ENCODE results near the gene IFT74. TPM values are rescaled to one million over a fixed set of nuclear protein-coding genes. Genes with fewer than 3 reads are reported as not detected.

Gene IFT74
- total and polyA plus RNA-seq, 9 of the 15 experiments (the other 6 are each of a cell fraction or from before 2014, with no cell fraction given) = 6.1 to 13.2 (median 9.3) TPM

- no CpG with 5 or more reads among the region's 2 CpGs for WGBS (ENCODE audit: insufficient coverage, low coverage, missing lambda C conversion rate)
- intact Hi-C loops (cut with micrococcal nuclease) = no loop called here
These were observed 43.0 kb upstream of the IFT74 start for GRCh38 chr9:26913138-26913668.

More at GRCh38 chr9:26913138-26913668, 43.0 kb upstream of the IFT74 start:
- Histone ChIP-seq H3K4me2 (ENCODE audit: insufficient read depth, low read length) (no peak overlapping the region), H3K9me3 (replicated peaks; ENCODE audit: control insufficient read depth, insufficient read depth, low read depth, low read length) (no peaks in the 10 kb centered on the region), H3K27ac (ENCODE audit: extremely low read depth, low read depth, low read length) (no peak overlapping the region), H3K4me3 (no peak overlapping the region), H2AFZ (ENCODE audit: low read depth, low read length) (no peak overlapping the region), H3K36me3 (ENCODE audit: control insufficient read depth, insufficient read depth, low read length) (peaks cover 20% of the 10 kb centered on the region; the same call in 2 of the 3 replicates), H3K79me2 (ENCODE audit: control insufficient read depth, insufficient read depth, low read length) (no peaks in the 10 kb centered on the region), H4K20me1 (replicated peaks; ENCODE audit: control insufficient read depth, insufficient read depth, low read length) (no peaks in the 10 kb centered on the region), H3K9me1 (ENCODE audit: control insufficient read depth, insufficient read depth, low read length) (no peaks in the 10 kb centered on the region), H3K9ac (ENCODE audit: insufficient read depth in 1 of 2, low read depth in 2 of 2, low read length in 2 of 2) (no peak overlapping the region), H3K4me1 (replicated peaks in 1 of 2; ENCODE audit: control insufficient read depth in 2 of 2, insufficient read depth in 2 of 2, low read length in 2 of 2) (no peaks in the 10 kb centered on the region), H3K27me3 (ENCODE audit: control insufficient read depth in 2 of 2, insufficient read depth in 2 of 2, low read length in 2 of 2) (no peaks in the 10 kb centered on the region)
- ATAC-seq (no peak), DNase-seq (ENCODE audit: extremely low read depth in 1 of 4, low spot score in 3 of 4) (no peak), FAIRE-seq (no peak)
- CTCF ChIA-PET (ENCODE audit: low intra/inter-chr PET ratio) = no interaction called here
- TF ChIP-seq ZNF431 (CRISPR knock-in tag; IDR thresholded peaks at IDR 0.05) = no peak
- no peak for TF ChIP-seq U2AF2 (optimal IDR thresholded peaks at IDR 0.05; ENCODE audit: low read depth, low read length)
- no peak for TF ChIP-seq PHF21A (IDR thresholded peaks at IDR 0.05; ENCODE audit: borderline replicate concordance, low read depth)
- TF ChIP-seq POLR2AphosphoS5 (IDR thresholded peaks at IDR 0.05; ENCODE audit: control insufficient read depth, insufficient read depth, low read depth, low read length) = no peak
- TF ChIP-seq NFE2 (IDR thresholded peaks at IDR 0.05; ENCODE audit: low read depth) = no peak
- no peak for TF ChIP-seq ZNF197 (CRISPR knock-in tag; IDR thresholded peaks at IDR 0.05; ENCODE audit: low read depth)
- no peak for TF ChIP-seq KDM2B (CRISPR knock-in tag; IDR thresholded peaks at IDR 0.05)
- no peak for TF ChIP-seq VEZF1 (CRISPR knock-in tag; IDR thresholded peaks at IDR 0.05)
- TF ChIP-seq DMBX1 (CRISPR knock-in tag; IDR thresholded peaks at IDR 0.05; ENCODE audit: borderline replicate concordance) = no peak
- in situ Hi-C loops (cut with MboI) = no loop called here
- POLR2A ChIA-PET = no interaction called here
- BruUV-seq (replicated peaks) = no TSS peak
